H1 (cell line): ENCODE measurements around the gene C2CD4C. TPM values are rescaled to one million over a fixed set of nuclear protein-coding genes. Genes with fewer than 3 reads are reported as not detected.

ENCODE experiments used
- CTCF ChIA-PET: fragments of 300-600 bp; sonication (Branson Sonifier 250); formaldehyde crosslinking; loops from one replicate; lab custom pipeline; 2021; ENCODE audit not compliant: partially characterized antibody; lab: Charles Lee
- POLR2A ChIA-PET: fragments of 300-600 bp; sonication (Branson Sonifier 250); formaldehyde crosslinking; loops from one replicate; lab custom pipeline; 2021; ENCODE audit warnings: inconsistent platforms; ENCODE audit not compliant: partially characterized antibody; lab: Charles Lee
- DNase-seq, 2 experiments: peaks; one replicate each; pipeline versions ENCODE4 v3.0.0 to v3.0.0-alpha.2; 2010 to 2022; ENCODE audit warnings: low spot score in 2 of 2, low read depth in 1 of 2, mixed read lengths in 1 of 2
- FAIRE-seq: peaks from 2 replicates; lab custom pipeline; 2011; peaks lifted over from hg19 to GRCh38; lab: Jason Lieb, UNC
- H2AFZ ChIP-seq: 2 replicates; pipeline ENCODE4 v1.8.1; 2012; ENCODE audit warnings: low read length, inconsistent platforms
- H2AK5ac ChIP-seq: 2 replicates; pipeline ENCODE4 v1.6.1; 2013; ENCODE audit warnings: low read depth, low read length
- H2BK120ac ChIP-seq: replicated peaks from 2 replicates; pipeline ENCODE3; 2013; ENCODE audit warnings: low read depth, low read length, inconsistent platforms
- H2BK12ac ChIP-seq: 2 replicates; pipeline ENCODE4 v1.6.1; 2013; ENCODE audit warnings: low read depth, low read length
- H2BK15ac ChIP-seq: 2 replicates; pipeline ENCODE4 v1.6.1; 2013; ENCODE audit warnings: low read length
- H2BK20ac ChIP-seq: 2 replicates; pipeline ENCODE4 v1.6.1; 2013; ENCODE audit warnings: low read length
- H2BK5ac ChIP-seq: 2 replicates; pipeline ENCODE4 v1.6.1; 2013; ENCODE audit warnings: low read depth, low read length
- H3K14ac ChIP-seq: 2 replicates; pipeline ENCODE4 v1.6.1; 2013; ENCODE audit warnings: inconsistent platforms; ENCODE audit not compliant: insufficient read length
- H3K18ac ChIP-seq: 2 replicates; pipeline ENCODE4 v1.6.1; 2013; ENCODE audit warnings: low read length; ENCODE audit errors: extremely low read depth
- H3K23ac ChIP-seq: 2 replicates; pipeline ENCODE4 v1.6.1; 2013; ENCODE audit warnings: inconsistent platforms; ENCODE audit not compliant: insufficient read length
- H3K23me2 ChIP-seq: 2 replicates; pipeline ENCODE4 v1.6.1; 2013; ENCODE audit warnings: low read depth, low read length
- H3K27ac ChIP-seq: 2 replicates; pipeline ENCODE4 v1.6.1; 2011; ENCODE audit warnings: low read depth, low read length, inconsistent platforms
- H3K27me3 ChIP-seq, 4 experiments: replicated peaks in 1 of 4; 1 replicate in 1 of 4; 2 replicates in 3 of 4; pipeline versions ENCODE4 v1.6.1 to v1.8.1; 2011 to 2013; ENCODE audit warnings: low read length in 3 of 4, mild to moderate bottlenecking in 3 of 4, inconsistent platforms in 2 of 4, mixed read lengths in 2 of 4, moderate library complexity in 1 of 4; ENCODE audit not compliant: control insufficient read depth in 3 of 4, insufficient read depth in 3 of 4; ENCODE audit errors: extremely low read depth in 1 of 4
- H3K36me3 ChIP-seq, 4 experiments: 2 replicates each; pipeline versions ENCODE4 v1.6.1 to v1.8.1; 2011 to 2013; ENCODE audit warnings: mild to moderate bottlenecking in 4 of 4, low read length in 3 of 4, moderate library complexity in 2 of 4, control low read depth in 1 of 4, inconsistent platforms in 1 of 4; ENCODE audit not compliant: insufficient read depth in 4 of 4, control insufficient read depth in 2 of 4
- H3K4ac ChIP-seq: replicated peaks from 2 replicates; pipeline ENCODE3; 2013; ENCODE audit warnings: low read length, low read depth, mixed read lengths, inconsistent platforms; ENCODE audit not compliant: insufficient read length
- H3K4me1 ChIP-seq, 4 experiments: replicated peaks in 1 of 4; 1 replicate in 1 of 4; 2 replicates in 3 of 4; pipeline versions ENCODE4 v1.6.1 to v1.8.1; 2011 to 2013; ENCODE audit warnings: low read length in 3 of 4, inconsistent platforms in 2 of 4, mixed read lengths in 1 of 4; ENCODE audit not compliant: insufficient read depth in 4 of 4, control insufficient read depth in 3 of 4
- H3K4me2 ChIP-seq, 2 experiments: 2 replicates each; pipeline versions ENCODE4 v1.6.1 to v1.8.1; 2011 to 2013; ENCODE audit warnings: low read depth in 2 of 2, low read length in 2 of 2, control low read depth in 1 of 2, inconsistent platforms in 1 of 2, mild to moderate bottlenecking in 1 of 2; ENCODE audit not compliant: insufficient read depth in 1 of 2
- H3K4me3 ChIP-seq, 4 experiments: fragments of 200-600, 300-600 bp in 1 of 4; sonication (generic), shearing (Covaris generic), sonication (Bioruptor Twin) in 1 of 4; 2 replicates each; pipeline versions ENCODE4 v1.5.1 to v1.8.1; 2011 to 2016; ENCODE audit warnings: low read length in 4 of 4, low read depth in 3 of 4, control low read depth in 2 of 4, inconsistent platforms in 2 of 4, mild to moderate bottlenecking in 2 of 4, mixed read lengths in 1 of 4, moderate library complexity in 1 of 4; ENCODE audit not compliant: insufficient read depth in 2 of 4; ENCODE audit errors: extremely low read depth in 1 of 4
- H3K56ac ChIP-seq: replicated peaks from 2 replicates; pipeline ENCODE3; 2013; ENCODE audit warnings: low read depth, mild to moderate bottlenecking, mixed read lengths, low read length, inconsistent platforms; ENCODE audit not compliant: insufficient read length
- H3K79me1 ChIP-seq: 2 replicates; pipeline ENCODE4 v1.6.1; 2013; ENCODE audit warnings: low read depth, low read length, control low read depth
- H3K79me2 ChIP-seq, 2 experiments: 2 replicates each; pipeline versions ENCODE4 v1.6.1 to v1.8.1; 2012 to 2013; ENCODE audit warnings: low read length in 2 of 2, mild to moderate bottlenecking in 2 of 2, inconsistent platforms in 1 of 2; ENCODE audit not compliant: insufficient read depth in 2 of 2, control insufficient read depth in 1 of 2
- H3K9ac ChIP-seq, 4 experiments: replicated peaks in 1 of 4; 1 replicate in 1 of 4; 2 replicates in 3 of 4; pipeline versions ENCODE4 v1.6.1 to v1.8.1; 2011 to 2013; ENCODE audit warnings: low read depth in 3 of 4, low read length in 3 of 4, control low read depth in 2 of 4, mild to moderate bottlenecking in 2 of 4, moderate library complexity in 2 of 4, inconsistent platforms in 1 of 4; ENCODE audit errors: extremely low read depth in 1 of 4
- H3K9me3 ChIP-seq, 2 experiments: 2 replicates each; pipeline versions ENCODE4 v1.6.1 to v1.8.1; 2012 to 2013; ENCODE audit warnings: mild to moderate bottlenecking in 2 of 2, moderate library complexity in 2 of 2, control low read depth in 1 of 2, inconsistent platforms in 1 of 2, low read depth in 1 of 2, low read length in 1 of 2, mixed read lengths in 1 of 2; ENCODE audit not compliant: insufficient read depth in 2 of 2
- H4K20me1 ChIP-seq, 2 experiments: replicated peaks in 1 of 2; 2 replicates each; pipeline versions ENCODE3 to v1.8.1; 2011 to 2013; ENCODE audit warnings: inconsistent platforms in 2 of 2, low read length in 2 of 2, mild to moderate bottlenecking in 1 of 2; ENCODE audit not compliant: insufficient read depth in 2 of 2, control insufficient read depth in 1 of 2
- H4K5ac ChIP-seq: 2 replicates; pipeline ENCODE4 v1.6.1; 2013; ENCODE audit warnings: low read length, low read depth, mixed read lengths, inconsistent platforms; ENCODE audit not compliant: insufficient read length
- H4K8ac ChIP-seq: 2 replicates; pipeline ENCODE4 v1.8.0; 2013; ENCODE audit warnings: mild to moderate bottlenecking, moderate library complexity, low read length, inconsistent platforms; ENCODE audit not compliant: insufficient read depth; ENCODE audit errors: extremely low read depth
- H4K91ac ChIP-seq: replicated peaks from 2 replicates; pipeline ENCODE3; 2013; ENCODE audit warnings: low read length, mixed read lengths, inconsistent platforms; ENCODE audit not compliant: insufficient read length
- ATF2 ChIP-seq: IDR thresholded peaks from 2 replicates; pipeline ENCODE4 v1.6.1; 2012; ENCODE audit warnings: low read length, inconsistent platforms
- CTCF ChIP-seq, 3 experiments: IDR thresholded peaks; 1 replicate in 2 of 3; 2 replicates in 1 of 3; pipeline versions ENCODE4 v1.5.1 to v1.6.1; 2011; ENCODE audit warnings: low read length in 3 of 3, mild to moderate bottlenecking in 3 of 3, inconsistent platforms in 2 of 3, low read depth in 1 of 3, moderate library complexity in 1 of 3; ENCODE audit not compliant: insufficient read depth in 1 of 3; ENCODE audit errors: control extremely low read depth in 1 of 3
- FOSL1 ChIP-seq: IDR thresholded peaks from 2 replicates; pipeline ENCODE4 v1.6.1; 2011; ENCODE audit warnings: mild to moderate bottlenecking, low read depth, low read length, moderate library complexity; ENCODE audit not compliant: insufficient read depth
- HDAC6 ChIP-seq: IDR thresholded peaks from one replicate; pipeline ENCODE4 v1.7.1; 2012; ENCODE audit warnings: low read depth, mild to moderate bottlenecking, inconsistent platforms, low read length, moderate library complexity
- KDM4A ChIP-seq: IDR thresholded peaks from one replicate; pipeline ENCODE4 v1.7.1; 2012; ENCODE audit warnings: low read depth, mild to moderate bottlenecking, moderate library complexity, low read length, inconsistent platforms; ENCODE audit not compliant: severe bottlenecking
- PHF8 ChIP-seq: fragments of 200-600 bp; sonication (generic); conservative IDR thresholded peaks from 2 replicates; pipeline ENCODE4 v1.7.1; 2012; ENCODE audit warnings: low read depth, mild to moderate bottlenecking, inconsistent platforms, low read length, moderate library complexity
- RAD21 ChIP-seq, 2 experiments: IDR thresholded peaks in 1 of 2; conservative IDR thresholded peaks in 1 of 2; 2 replicates each; pipeline ENCODE4 v1.6.1; 2011; ENCODE audit warnings: low read depth in 2 of 2, low read length in 2 of 2, improper control_type of control experiment in 1 of 2, inconsistent platforms in 1 of 2, mild to moderate bottlenecking in 1 of 2, moderate library complexity in 1 of 2
- SIRT6 ChIP-seq: IDR thresholded peaks from one replicate; pipeline ENCODE4 v1.7.1; 2012; ENCODE audit warnings: low read length, inconsistent platforms
- SRF ChIP-seq: IDR thresholded peaks from 2 replicates; pipeline ENCODE4 v1.6.1; 2011; ENCODE audit warnings: mild to moderate bottlenecking, low read depth, low read length, moderate library complexity
- TAF1 ChIP-seq: IDR thresholded peaks from 2 replicates; pipeline ENCODE4 v1.6.1; 2011; ENCODE audit warnings: mild to moderate bottlenecking, low read depth, low read length
- whole genome bisulfite sequencing, 2 experiments: shearing (Covaris generic) in 1 of 2; methylation state at CpG; one replicate each; pipeline versions ENCODE4 v1.1.6 to v1.1.7; 2013 to 2015; ENCODE audit warnings: low lambda C conversion rate in 2 of 2, mixed read lengths in 2 of 2, inconsistent platforms in 1 of 2, low coverage in 1 of 2, missing lambda C conversion rate in 1 of 2; ENCODE audit not compliant: insufficient replicate concordance in 2 of 2, insufficient coverage in 1 of 2, insufficient read length in 1 of 2; ENCODE audit errors: extremely low coverage in 1 of 2, missing lambda C conversion rate in 1 of 2; 5-methylcytosine and 5-hydroxymethylcytosine counted together
- polyA plus RNA-seq, 7 experiments: library from polyadenylated mRNA; depleted of rRNA in 3 of 7; stranded (reverse) in 5 of 7; unstranded in 2 of 7; fragments of >200 nt in 5 of 7; fragments of 200-250 nt in 2 of 7; gene quantifications; 1 replicate in 5 of 7; 2 replicates in 1 of 7; 4 replicates in 1 of 7; pipeline versions ENCODE4 v1.2.1 to v1.2.3, GENCODE V29; 2011 to 2013; ENCODE audit warnings: missing spikeins in 2 of 7, mixed read lengths in 2 of 7
- total RNA-seq: library from RNA; stranded (reverse); fragmentation: NEBNext Ultra II Directional; extraction: Animal tissue kit (Norgen Biotek cat#: 25700); gene quantifications from 2 replicates; pipeline ENCODE4 v1.2.1, GENCODE V29; 2021

The C2CD4C gene
- total and polyA plus RNA-seq, 2 of the 8 experiments (the other 6 are each of a cell fraction or from before 2014, with no cell fraction given): 3.8 to 6.3 TPM

GRCh38 chr19:391207-391557 lies 17.8 kb downstream of the C2CD4C start:
- ChIA-PET CTCF (interaction anchor here (0.8 to 1.0 kb wide), 2 partner anchors 15 to 92 kb away, joined by 3 to 4 read pairs; no protein-coding TSS in a partner anchor), POLR2A (no interaction called here)
- no peak overlapping the region for H3K27ac ChIP-seq
- H2BK20ac ChIP-seq: no peak overlapping the region
- DNase-seq (no peak), FAIRE-seq (no peak)
- H3K4me1 ChIP-seq: peaks cover 0 to 11% (median 3%) of the 10 kb centered on the region in 4 experiments; a peak in 5 of 7 replicates
- H3K36me3 ChIP-seq: no peaks in the 10 kb centered on the region
- H2BK120ac ChIP-seq: no peak overlapping the region
- H3K4me3 ChIP-seq: no peak overlapping the region
- H4K20me1 ChIP-seq: peaks cover 0 to 3% of the 10 kb centered on the region in 2 experiments
- no peak overlapping the region for H3K4me2 ChIP-seq
- H3K4ac ChIP-seq: no peak overlapping the region
- peaks cover 8 to 13% of the 10 kb centered on the region in 2 experiments; a peak in 3 of 4 replicates for H3K9me3 ChIP-seq
- no peak overlapping the region for H2AFZ ChIP-seq
- H3K9ac ChIP-seq: no peak overlapping the region
- H2BK12ac ChIP-seq: no peak overlapping the region
- WGBS, 2 experiments: 100% methylated on average over 2 of the region's 2 CpGs; no CpG with 5 or more reads in 1 of the 2 experiments
- no peak overlapping the region for H4K8ac ChIP-seq
- H3K14ac ChIP-seq: no peak overlapping the region
- no peak overlapping the region for H2BK15ac ChIP-seq
- H3K23ac ChIP-seq: no peak overlapping the region
- no peak overlapping the region for H2AK5ac ChIP-seq
- H3K27me3 ChIP-seq: no peaks in the 10 kb centered on the region
- H2BK5ac ChIP-seq: no peak overlapping the region
- no peaks in the 10 kb centered on the region for H3K79me1 ChIP-seq
- H3K23me2 ChIP-seq: peaks cover 19% of the 10 kb centered on the region
- no peaks in the 10 kb centered on the region for H3K79me2 ChIP-seq
- H3K56ac ChIP-seq: no peak overlapping the region
- H4K5ac ChIP-seq: no peak overlapping the region
- H3K18ac ChIP-seq: no peak overlapping the region
- H4K91ac ChIP-seq: no peak overlapping the region
- TF ChIP-seq SRF (no peak), KDM4A (no peak), RAD21 (IDR thresholded peaks at IDR 0.05 in 1 of 2, conservative IDR thresholded peaks at IDR 0.05 in 1 of 2; ENCODE audit: low read depth in 2 of 2, low read length in 2 of 2) (no peak), SIRT6 (no peak), HDAC6 (no peak), TAF1 (no peak), ATF2 (no peak), PHF8 (no peak), CTCF (IDR thresholded peaks at IDR 0.05; ENCODE audit: control extremely low read depth in 1 of 3, insufficient read depth in 1 of 3, low read depth in 1 of 3, low read length in 3 of 3) (no peak), FOSL1 (no peak)
